HG02798 (cell line): ENCODE data around the gene TOP2B.

ENCODE experiments used
- ATAC-seq: cut with Tn5 transposase; IDR thresholded peaks from one replicate; pipeline ENCODE4 v1.9.1; 2021; ENCODE audit warnings: mild to moderate bottlenecking; ENCODE audit not compliant: unreplicated experiment, poor library complexity

TOP2B gene

DNA sequence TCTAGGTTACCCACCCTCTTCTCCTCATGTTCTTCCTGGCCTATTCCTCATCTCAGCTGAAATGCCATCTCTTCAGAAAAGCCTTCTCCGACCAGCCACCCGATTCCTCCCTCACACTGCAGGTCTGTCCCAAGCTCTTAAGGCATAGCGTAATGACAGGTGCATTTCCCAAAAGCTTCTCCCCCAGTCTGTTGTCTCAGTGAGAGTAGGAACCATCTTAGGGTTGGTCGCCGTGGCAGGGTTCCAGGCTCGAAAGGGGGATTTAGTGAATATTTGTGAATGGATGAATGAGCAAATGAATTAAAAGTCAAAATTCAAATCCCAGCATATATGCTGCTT is 78.6 kb downstream of the TOP2B start:
- no peak for ATAC-seq

DNA sequence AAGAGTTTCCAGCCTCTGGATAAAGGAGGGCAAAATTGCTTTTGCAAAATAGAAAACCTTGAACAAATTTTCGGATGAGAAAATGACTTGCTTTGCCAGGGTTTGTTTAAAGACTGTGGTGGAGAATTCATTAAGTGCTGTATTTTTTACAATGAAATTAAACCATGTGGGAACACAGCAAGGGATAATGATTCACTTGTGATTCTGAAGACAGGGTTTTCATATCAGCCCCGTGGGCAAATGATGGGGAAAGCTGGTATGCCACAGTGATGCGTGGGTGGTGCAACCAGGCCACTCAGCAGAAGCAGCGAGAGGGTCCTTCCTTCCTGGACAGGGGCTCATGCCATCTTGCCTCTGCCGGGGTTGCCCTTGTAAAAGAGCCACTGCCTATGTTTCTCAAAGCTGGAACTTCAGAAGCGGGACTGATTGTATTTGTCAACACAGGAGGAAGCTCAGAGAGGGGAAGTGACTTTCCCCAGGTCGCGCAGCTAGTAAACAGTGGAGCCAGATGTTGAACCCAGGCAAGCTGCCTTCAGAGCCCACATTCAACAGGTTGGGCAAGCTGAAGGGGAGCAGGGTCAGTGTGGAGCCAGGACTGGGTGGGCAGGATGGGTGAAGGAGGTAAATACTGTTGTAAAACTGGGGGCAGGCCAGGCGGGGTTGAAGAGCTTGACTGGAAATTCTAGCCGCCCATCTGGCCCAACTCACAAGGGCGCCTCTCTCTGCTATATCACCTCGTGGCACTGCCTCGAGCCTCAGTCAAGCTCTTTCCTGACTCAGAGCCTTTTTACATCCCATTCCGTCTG is 79.1 kb downstream of the TOP2B start:
- no peak for ATAC-seq

DNA sequence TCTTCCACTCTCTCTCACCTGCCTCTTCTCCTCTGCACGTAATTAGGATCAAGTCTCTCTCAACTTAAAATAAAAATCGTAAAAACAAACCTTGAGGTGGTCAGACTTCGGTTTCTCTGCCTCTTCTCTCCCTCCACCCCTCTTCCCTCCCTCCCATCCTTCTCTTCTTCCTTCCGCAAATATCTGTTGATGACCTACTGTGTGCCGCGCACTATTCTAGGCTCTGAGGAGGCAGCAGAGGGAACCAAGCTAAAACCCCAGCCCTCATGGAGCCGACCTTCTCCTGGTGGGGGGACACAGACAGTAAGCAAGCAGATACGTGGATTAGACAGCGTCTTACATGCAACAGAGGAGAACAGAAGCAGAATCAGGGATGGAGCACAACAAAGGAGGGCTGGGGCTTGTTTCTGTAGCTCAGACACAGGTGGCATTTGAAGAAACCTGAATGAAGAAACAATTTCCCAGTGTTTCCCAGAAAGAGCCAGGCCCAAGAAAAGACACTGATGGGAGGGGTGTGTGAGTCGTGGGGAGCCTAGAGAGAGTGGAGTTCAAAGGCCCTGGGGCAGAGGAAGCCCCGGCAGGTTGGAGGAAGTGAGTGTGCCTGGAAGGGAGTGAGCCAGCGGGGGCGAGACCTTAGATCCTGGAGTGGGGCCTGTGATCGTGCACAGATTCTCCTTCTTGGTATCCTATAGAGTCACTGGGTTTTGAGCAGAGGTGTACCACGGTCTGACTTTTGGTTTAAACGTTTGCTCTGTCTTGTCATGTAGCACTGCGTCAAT is 80.5 kb downstream of the TOP2B start:
- ATAC-seq = no peak

DNA sequence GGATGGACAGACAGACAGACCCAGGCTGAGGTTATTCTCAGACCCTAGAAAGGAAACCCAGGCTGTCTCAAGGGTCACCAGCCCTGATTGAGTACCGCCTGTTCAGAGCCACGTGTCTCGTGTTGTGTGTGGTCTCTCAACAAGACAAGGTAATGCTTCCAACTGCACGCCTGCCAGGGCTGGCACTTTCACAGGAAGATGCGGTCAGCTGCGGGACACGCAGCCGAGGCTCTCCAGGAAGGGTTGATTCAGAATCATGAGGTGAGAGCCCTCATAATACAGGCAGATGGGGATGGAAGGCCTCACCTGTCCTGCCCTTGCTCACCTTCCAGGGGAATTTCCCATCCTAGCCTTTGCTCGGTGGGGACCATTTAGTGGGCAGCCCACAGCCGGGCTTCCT is 81.4 kb downstream of the TOP2B start:
- ATAC-seq = no peak

DNA sequence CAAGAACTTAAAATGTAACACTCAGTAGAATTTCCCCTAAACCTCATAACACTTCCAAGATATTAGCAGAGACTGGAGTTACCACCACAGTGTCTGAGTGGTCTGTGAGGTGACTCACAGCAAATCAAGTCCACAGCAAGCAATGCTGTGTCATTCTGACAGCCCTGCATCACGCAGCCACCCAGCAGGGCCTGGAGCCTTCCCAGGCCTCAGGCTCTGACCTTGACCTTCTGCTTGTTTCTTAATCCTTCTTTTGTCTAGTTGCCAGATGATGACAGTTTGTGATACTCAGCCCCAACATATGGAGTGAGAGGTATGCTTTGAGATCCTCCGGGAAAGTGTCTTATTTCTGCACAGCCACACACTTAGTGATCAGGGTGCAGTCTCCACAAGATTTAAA is 82.5 kb downstream of the TOP2B start:
- no peak for ATAC-seq

DNA sequence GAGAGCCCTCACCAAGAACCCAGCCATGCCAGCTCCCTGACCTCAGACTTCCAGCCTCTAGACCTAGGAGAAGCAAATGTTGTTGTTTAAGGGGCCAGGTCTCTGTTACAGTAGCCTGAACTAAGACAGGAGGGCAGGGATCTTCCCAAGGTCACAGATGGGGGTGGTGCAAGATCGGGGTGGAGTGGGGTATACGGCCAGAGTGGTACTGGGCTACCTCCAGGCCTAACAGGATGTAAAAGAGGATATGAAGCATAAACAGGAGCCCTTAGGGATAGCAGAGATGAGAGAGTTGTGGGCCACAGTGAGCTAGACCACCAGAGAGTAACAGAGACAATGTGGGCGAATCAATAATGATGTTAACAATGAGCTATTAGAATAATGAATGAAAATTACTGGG is 82.9 kb downstream of the TOP2B start:
- no peak for ATAC-seq

DNA sequence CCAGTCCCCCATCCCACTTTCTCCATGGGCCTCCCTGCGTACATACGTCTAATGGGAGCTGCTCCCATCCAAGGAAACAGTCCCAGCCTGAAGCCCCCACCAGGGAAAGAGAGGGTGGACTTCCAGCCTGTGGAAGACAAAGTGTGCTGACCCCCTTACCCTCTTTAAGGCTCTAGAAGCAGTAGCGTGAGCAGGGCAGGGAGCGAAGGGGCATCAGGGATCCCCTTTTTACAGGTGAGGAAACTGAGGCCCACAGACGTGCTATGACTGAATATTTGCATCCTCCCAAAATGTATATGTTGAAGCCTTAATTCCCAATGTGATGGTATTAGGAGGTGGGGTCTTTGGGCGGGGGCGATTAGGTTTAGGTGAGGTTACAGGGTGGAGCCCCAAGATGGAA is 83.4 kb downstream of the TOP2B start:
- ATAC-seq = no peak

DNA sequence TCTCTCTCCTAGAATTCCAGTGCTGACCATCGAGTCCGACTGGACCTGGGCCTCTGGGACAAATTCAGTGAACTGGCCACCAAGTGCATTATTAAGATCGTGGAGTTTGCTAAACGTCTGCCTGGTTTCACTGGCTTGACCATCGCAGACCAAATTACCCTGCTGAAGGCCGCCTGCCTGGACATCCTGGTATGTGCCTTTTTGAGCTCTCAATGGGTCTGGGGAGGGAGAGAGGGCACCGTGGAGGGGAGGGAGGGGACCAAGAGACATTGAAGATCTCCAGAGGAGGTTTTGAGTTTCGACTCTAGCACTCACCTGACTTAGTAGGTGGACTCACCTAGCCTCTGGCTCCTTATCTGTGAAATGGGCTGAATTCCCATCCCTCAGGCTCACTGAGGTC is 84.2 kb downstream of the TOP2B start:
- no peak for ATAC-seq

DNA sequence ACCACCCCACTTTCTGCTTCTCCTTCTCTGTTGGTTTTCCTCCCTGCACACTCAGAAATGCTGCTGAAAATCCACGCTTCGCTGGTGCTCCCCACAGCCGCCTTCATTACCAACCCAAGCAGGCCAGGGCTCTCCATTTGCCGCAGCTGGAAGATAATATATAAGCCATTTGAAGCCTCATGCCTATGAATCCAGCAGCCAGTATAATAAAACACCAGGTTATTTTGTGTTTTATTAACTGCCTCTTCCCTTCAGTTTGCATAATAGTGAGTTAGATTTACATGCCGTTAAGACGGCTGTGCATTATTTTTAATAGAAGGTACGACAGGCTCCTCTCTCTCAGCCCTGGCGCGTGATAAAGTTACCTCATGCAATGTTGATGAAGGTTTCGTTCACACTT is 86.6 kb downstream of the TOP2B start:
- ATAC-seq = no peak

DNA sequence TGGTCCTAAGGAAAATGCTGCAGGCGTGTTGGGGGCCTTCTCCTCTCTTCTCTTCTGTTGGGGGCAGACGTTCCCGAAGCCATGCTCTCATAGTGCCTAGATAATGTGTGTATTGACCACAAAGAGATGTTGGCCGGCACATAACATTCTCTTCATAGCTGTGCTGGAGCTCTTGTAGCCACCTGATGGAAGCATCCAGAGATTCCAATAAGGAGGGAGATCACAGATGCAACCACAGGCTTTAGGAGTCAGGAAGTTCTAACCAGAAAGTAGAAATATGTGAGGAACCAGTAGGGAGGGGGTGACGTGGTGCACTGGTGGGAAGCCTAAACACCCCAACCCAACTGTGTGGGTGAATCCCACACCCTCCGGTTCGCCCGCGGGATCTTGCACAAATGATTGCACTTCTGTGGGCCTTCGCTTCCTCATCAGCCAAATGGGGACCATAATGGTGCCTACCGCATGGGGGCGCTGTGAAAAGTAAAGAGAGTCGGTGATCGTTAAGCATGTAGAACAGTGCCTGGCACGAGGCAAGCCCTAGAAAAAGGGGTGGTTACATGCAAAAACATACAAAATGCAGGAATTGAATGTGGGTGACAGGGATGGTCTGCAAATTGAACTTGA is 87.8 kb downstream of the TOP2B start:
- no peak for ATAC-seq

DNA sequence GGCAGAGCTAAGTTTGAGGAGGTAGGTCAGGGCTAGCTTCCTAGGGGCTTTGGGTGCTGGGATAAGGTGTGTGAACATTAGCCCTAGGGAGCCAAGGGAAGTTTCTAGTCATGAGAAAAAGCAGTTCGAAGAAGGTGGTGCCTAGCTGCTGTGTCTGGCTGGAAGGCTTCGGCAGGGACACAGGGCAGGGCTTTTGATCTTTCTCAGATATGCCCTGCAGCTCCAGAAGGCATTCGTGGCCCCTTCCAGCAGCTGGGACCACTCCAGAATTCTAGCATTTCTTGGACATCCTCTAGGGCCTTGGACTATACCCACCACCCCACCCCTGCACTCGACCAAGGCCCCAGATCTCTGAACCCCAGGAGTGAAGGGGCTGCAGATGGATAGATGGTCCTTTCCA is 88.6 kb downstream of the TOP2B start:
- no peak for ATAC-seq

DNA sequence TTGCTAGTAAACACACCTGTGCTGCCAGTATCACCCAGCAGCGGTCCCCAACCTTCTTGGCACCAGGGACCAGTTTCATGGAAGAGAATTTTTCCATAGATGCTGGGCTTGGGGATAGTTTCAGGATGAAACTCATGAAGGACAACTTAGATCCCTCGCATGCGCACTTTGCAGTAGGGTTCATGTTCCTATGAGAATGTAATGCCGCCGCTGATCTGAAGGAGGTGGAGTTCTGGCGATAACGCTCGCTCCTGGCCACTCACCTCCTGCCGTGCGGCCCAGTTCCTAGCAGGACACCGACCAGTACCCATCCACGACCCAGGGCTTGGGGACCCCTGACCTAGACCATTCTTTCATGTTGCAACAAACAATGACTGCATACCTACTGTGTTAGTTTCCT is 89.7 kb downstream of the TOP2B start:
- no peak for ATAC-seq

DNA sequence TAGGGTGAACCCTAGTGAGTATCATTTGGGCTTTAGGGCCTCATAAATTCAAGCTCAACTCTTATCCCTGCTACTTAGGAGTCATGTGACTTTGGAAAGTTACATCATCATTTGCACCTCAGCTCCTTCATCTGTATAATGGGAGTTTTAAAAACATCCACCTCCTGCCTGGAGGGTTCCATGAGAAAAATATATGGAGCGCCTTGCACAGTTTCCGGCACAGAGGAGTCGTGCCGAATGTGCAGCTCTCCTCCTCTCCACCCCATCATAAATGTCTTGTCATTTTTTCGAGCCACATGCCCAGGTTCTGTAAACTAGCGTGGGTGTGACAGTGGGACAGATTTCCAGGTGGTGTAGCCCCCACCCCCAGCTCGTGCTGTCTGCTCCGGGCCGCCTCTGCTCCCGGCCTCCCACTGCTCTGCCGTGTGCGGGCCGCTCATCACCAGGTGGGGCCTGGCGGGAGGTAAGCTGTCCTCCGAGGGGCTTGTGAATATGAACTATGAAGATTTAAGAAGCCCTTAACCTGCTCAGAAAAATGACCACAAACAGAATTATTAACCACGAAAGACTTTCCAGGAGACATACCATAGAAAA is 90.4 kb downstream of the TOP2B start:
- no peak for ATAC-seq

DNA sequence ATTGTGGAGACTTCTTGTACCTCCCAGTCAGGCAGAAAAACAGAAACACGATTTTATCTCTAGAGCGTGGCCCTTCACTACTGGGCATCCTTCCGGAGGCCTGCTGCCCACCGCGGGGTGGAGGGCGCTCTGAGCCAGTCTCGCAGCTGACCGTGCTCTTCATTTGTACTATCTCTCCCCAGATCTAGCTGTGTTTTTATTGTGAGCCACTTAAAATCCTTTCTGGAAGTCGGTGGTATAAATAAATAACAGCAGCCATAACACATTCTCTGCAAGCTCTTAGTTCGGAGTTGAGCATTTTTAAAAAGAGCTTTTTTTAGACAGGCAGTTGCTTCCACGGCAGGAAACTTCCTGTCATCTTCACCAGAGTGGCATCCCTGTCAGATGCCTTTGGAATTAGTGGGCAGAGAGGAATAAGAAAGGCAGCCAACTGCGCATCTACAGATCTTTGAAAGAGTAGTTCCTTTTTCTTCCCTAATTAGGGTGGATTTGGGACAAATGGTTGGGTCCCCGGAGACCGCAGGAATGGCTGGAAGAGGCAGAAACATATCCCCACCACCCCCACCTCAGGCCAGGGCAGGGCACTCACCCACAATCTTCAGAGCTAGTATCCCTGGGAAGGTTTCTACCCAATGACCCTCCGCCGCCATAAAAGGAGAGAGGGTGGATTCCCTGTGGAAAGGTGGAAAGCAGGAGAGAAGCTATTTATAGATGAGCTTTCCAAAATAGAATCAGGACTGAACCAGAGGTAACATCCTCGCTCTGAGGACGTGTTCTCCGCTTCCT is 91.1 kb downstream of the TOP2B start:
- no peak for ATAC-seq

DNA sequence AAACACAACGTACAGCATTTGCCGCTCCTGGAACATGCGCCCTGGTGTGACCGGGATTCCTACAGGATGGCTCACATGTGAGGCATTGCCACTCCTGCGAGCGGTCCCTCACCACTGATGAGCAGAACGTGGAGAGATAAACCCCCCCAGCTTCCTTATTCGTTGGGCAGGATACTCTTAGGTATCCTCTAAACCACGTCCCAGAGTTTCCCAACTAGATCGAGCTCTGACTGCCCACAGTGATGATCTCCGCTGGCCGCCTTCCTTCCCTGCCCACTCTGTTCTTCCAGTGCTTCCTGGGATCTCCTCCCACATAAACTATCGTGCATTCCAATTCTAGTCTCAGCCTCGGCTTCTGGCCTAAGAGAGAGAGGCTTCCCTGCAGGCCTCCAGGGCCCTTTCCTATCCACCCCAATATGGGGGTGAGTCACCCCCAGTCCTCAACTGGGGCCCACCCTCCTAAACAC is 91.8 kb downstream of the TOP2B start:
- ATAC-seq = no peak

DNA sequence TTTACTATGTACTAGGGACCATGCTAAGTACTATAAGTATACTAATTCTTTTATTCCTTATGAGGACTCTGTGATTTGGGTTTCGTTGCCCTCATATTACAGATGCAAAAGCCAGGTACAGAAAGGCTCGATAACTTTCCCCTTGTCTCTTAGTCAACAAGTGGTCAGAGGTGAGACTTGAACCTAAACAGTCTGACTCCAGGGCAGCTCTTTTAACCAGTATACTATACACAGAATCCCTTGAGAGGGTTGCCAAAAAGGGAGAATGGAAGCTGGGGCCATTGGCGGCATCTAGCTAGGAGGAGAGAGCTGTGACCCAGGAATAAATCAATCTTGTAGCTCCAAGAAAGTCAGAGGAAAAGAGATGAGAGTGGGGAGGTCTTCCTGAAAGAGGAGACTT is 92.4 kb downstream of the TOP2B start:
- ATAC-seq = no peak

DNA sequence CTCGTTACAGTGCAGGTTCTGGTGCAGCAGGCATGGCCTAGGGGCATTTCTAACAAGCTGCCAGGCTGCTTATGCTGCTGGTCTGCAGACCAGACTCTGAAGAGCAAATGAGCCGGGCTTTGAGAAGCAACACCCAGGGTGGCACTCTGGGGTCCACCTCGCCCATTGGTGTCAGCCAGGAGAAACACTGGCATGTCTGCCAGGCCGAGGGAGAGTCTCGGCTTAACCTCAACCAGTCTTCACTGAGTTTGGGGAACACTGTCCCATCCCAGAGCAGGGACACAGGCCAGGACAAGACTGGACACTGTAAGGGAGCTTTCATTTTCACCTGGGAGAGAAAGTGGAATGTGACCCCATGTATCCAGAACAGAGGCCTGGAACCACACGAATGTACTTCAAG is 93.4 kb downstream of the TOP2B start:
- no peak for ATAC-seq

DNA sequence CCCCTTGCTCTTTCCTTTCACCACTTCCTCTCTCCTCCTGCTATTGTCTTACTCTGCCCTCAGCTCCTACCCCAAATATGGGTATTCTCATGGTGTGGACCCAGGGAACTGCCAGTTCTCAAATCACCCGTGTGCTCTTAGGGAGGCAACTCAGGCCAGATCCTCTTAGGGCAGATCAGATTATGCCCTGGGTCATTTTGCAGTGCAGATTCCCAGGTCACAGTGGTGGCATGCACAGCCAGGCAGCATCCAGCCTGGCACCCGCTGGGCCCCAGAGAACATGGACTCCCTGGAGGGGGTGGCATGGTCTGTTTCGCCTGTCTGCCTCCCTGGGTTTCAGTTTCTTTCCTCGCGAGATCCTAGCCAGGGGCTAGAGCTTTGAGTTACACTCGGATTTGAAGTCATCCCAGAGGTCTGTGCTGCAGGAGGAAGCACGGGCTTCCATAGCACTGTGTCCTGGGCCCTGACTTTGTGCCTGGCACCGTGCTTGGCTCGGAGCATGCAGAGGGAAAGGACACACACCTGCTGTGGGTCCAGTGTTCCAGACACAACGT is 96.1 kb downstream of the TOP2B start:
- no peak for ATAC-seq

DNA sequence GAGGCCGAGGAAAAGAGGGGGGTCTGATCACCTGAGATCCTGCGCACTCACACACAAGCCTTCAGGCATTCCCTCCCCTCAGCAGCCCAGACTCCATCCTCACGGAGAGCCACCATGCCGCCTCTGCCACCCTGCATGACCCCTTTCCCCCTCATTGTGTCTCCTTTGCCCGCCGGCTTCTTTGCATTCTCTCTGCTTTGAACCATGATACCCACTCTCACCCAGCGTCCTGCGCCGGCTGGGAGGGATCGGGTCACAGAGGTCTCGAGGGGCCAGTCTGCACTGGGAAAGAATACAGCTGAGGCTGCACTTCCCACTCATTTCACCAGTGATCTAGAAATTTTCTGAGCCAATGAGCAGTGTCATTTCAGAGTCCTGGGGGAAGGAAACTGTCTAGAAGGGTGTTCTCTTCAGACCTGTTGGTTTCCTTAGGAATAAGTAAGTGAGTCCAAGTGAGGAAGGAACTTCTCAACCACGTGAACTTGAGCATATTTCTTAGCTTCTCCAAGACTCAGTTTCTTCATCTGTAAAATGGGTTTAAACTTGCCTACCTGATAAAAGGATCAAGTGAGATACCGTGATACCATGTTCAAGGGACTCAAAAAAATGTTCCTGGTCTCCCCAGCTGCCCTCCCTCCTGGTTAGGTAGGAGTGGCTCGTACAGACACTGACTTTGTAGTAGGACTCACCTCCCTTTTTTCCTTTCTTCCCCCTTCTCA is 96.7 kb downstream of the TOP2B start:
- no peak for ATAC-seq
